ENCODE results near the gene EPN2.

The EPN2 gene

GRCh38 chr17:19357351-19357750 lies 120.2 kb downstream of the EPN2 start:
- Mint-ChIP-seq H3K27me3 (peaks cover 20% of the 10 kb centered on the region), H3K36me3 (ENCODE audit: low read depth) (no peaks in the 10 kb centered on the region), H3K9me3 (no peaks in the 10 kb centered on the region), H3K27ac (no peak overlapping the region), H3K4me3 (no peak overlapping the region), H3K4me1 (ENCODE audit: low read depth) (no peaks in the 10 kb centered on the region)

- Mint-ChIP-seq H3K27me3 (peaks cover 20% of the 10 kb centered on the region), H3K4me3 (no peak overlapping the region), H3K9me3 (no peaks in the 10 kb centered on the region), H3K27ac (no peak overlapping the region), H3K36me3 (ENCODE audit: low read depth) (no peaks in the 10 kb centered on the region), H3K4me1 (ENCODE audit: low read depth) (peaks cover under 1% of the 10 kb centered on the region)
Observed at GRCh38 chr17:19357761-19358160, 120.6 kb downstream of the EPN2 start.

GRCh38 chr17:19359151-19359550 lies 122.0 kb downstream of the EPN2 start:
- Mint-ChIP-seq H3K27ac (no peak overlapping the region), H3K4me1 (ENCODE audit: low read depth) (peaks cover 4% of the 10 kb centered on the region), H3K36me3 (ENCODE audit: low read depth) (no peaks in the 10 kb centered on the region), H3K9me3 (no peaks in the 10 kb centered on the region), H3K4me3 (no peak overlapping the region), H3K27me3 (peaks cover 19% of the 10 kb centered on the region)

- no peak overlapping the region for H3K27ac Mint-ChIP-seq
- no peaks in the 10 kb centered on the region for H3K36me3 Mint-ChIP-seq (ENCODE audit: low read depth)
- peaks cover 4% of the 10 kb centered on the region for H3K4me1 Mint-ChIP-seq (ENCODE audit: low read depth)
- H3K9me3 Mint-ChIP-seq: no peaks in the 10 kb centered on the region
- H3K4me3 Mint-ChIP-seq: no peak overlapping the region
- H3K27me3 Mint-ChIP-seq: peaks cover 15% of the 10 kb centered on the region
Observed at GRCh38 chr17:19359856-19360255, 122.7 kb downstream of the EPN2 start.

GRCh38 chr17:19360772-19361171 lies 123.6 kb downstream of the EPN2 start:
- H3K27ac Mint-ChIP-seq: no peak overlapping the region
- peaks cover 12% of the 10 kb centered on the region for H3K27me3 Mint-ChIP-seq
- H3K4me3 Mint-ChIP-seq: no peak overlapping the region
- peaks cover 4% of the 10 kb centered on the region for H3K4me1 Mint-ChIP-seq (ENCODE audit: low read depth)
- H3K9me3 Mint-ChIP-seq: no peaks in the 10 kb centered on the region
- no peaks in the 10 kb centered on the region for H3K36me3 Mint-ChIP-seq (ENCODE audit: low read depth)

- peaks cover 10% of the 10 kb centered on the region for H3K27me3 Mint-ChIP-seq
- H3K9me3 Mint-ChIP-seq: no peaks in the 10 kb centered on the region
- H3K27ac Mint-ChIP-seq: no peak overlapping the region
- no peaks in the 10 kb centered on the region for H3K36me3 Mint-ChIP-seq (ENCODE audit: low read depth)
- H3K4me3 Mint-ChIP-seq: peak overlapping the region; percentile 38
- H3K4me1 Mint-ChIP-seq (ENCODE audit: low read depth): peaks cover 4% of the 10 kb centered on the region
Observed at GRCh38 chr17:19361326-19361725, 124.2 kb downstream of the EPN2 start.

- peak overlapping the region; percentile 76 for H3K4me3 Mint-ChIP-seq
- H3K4me1 Mint-ChIP-seq (ENCODE audit: low read depth): peaks cover 4% of the 10 kb centered on the region
- H3K27ac Mint-ChIP-seq: peak overlapping the region; percentile 66
- H3K36me3 Mint-ChIP-seq (ENCODE audit: low read depth): no peaks in the 10 kb centered on the region
- no peaks in the 10 kb centered on the region for H3K9me3 Mint-ChIP-seq
- peaks cover 10% of the 10 kb centered on the region for H3K27me3 Mint-ChIP-seq
Observed at GRCh38 chr17:19361944-19362276, 124.7 kb downstream of the EPN2 start.

- H3K27me3 Mint-ChIP-seq: peaks cover 10% of the 10 kb centered on the region
- H3K9me3 Mint-ChIP-seq: no peaks in the 10 kb centered on the region
- H3K36me3 Mint-ChIP-seq (ENCODE audit: low read depth): no peaks in the 10 kb centered on the region
- peak within 1 kb of the TSS; percentile 69 for H3K27ac Mint-ChIP-seq
- H3K4me3 Mint-ChIP-seq: peak within 1 kb of the TSS; percentile 87
- peaks cover 4% of the 10 kb centered on the region for H3K4me1 Mint-ChIP-seq (ENCODE audit: low read depth)
Observed at GRCh38 chr17:19362277-19363113, 125.3 kb downstream of the EPN2 start, which contains the start of gene B9D1. Gene B9D1 (minus strand): TSS chr17:19362723. CDS start chr17:19362569, 154 bp downstream.

- Mint-ChIP-seq H3K27ac (no peak overlapping the region), H3K27me3 (peaks cover 10% of the 10 kb centered on the region), H3K36me3 (ENCODE audit: low read depth) (no peaks in the 10 kb centered on the region), H3K9me3 (no peaks in the 10 kb centered on the region), H3K4me1 (ENCODE audit: low read depth) (peaks cover 4% of the 10 kb centered on the region), H3K4me3 (peak overlapping the region; percentile 87)
Observed at GRCh38 chr17:19363114-19363438, 125.9 kb downstream of the EPN2 start.

GRCh38 chr17:19363460-19364035 lies 126.4 kb downstream of the EPN2 start:
- Mint-ChIP-seq H3K9me3 (no peaks in the 10 kb centered on the region), H3K27ac (no peak overlapping the region), H3K27me3 (peaks cover 10% of the 10 kb centered on the region), H3K36me3 (ENCODE audit: low read depth) (no peaks in the 10 kb centered on the region), H3K4me3 (no peak overlapping the region), H3K4me1 (ENCODE audit: low read depth) (peaks cover 4% of the 10 kb centered on the region)

- H3K4me3 Mint-ChIP-seq: no peak overlapping the region
- no peaks in the 10 kb centered on the region for H3K36me3 Mint-ChIP-seq (ENCODE audit: low read depth)
- peaks cover 15% of the 10 kb centered on the region for H3K4me1 Mint-ChIP-seq (ENCODE audit: low read depth)
- H3K27ac Mint-ChIP-seq: no peak overlapping the region
- H3K27me3 Mint-ChIP-seq: peaks cover 10% of the 10 kb centered on the region
- no peaks in the 10 kb centered on the region for H3K9me3 Mint-ChIP-seq
Observed at GRCh38 chr17:19364699-19365498, 127.7 kb downstream of the EPN2 start.

GRCh38 chr17:19365499-19365817 lies 128.3 kb downstream of the EPN2 start:
- H3K27ac Mint-ChIP-seq: no peak overlapping the region
- H3K4me3 Mint-ChIP-seq: no peak overlapping the region
- no peaks in the 10 kb centered on the region for H3K36me3 Mint-ChIP-seq (ENCODE audit: low read depth)
- peaks cover 21% of the 10 kb centered on the region for H3K4me1 Mint-ChIP-seq (ENCODE audit: low read depth)
- peaks cover 10% of the 10 kb centered on the region for H3K27me3 Mint-ChIP-seq
- H3K9me3 Mint-ChIP-seq: no peaks in the 10 kb centered on the region

- H3K36me3 Mint-ChIP-seq (ENCODE audit: low read depth): no peaks in the 10 kb centered on the region
Observed at GRCh38 chr17:19365833-19366636, 128.9 kb downstream of the EPN2 start.

GRCh38 chr17:19366637-19366972 lies 129.4 kb downstream of the EPN2 start:
- H3K27ac Mint-ChIP-seq: no peak overlapping the region
- H3K27me3 Mint-ChIP-seq: peaks cover 4% of the 10 kb centered on the region
- no peak overlapping the region for H3K4me3 Mint-ChIP-seq
- no peaks in the 10 kb centered on the region for H3K9me3 Mint-ChIP-seq
- H3K36me3 Mint-ChIP-seq (ENCODE audit: low read depth): no peaks in the 10 kb centered on the region
- H3K4me1 Mint-ChIP-seq (ENCODE audit: low read depth): peaks cover 32% of the 10 kb centered on the region

More at GRCh38 chr17:19365833-19366636, 128.9 kb downstream of the EPN2 start:
- peaks cover 26% of the 10 kb centered on the region for H3K4me1 Mint-ChIP-seq (ENCODE audit: low read depth)
- H3K9me3 Mint-ChIP-seq: no peaks in the 10 kb centered on the region
- H3K4me3 Mint-ChIP-seq: no peak overlapping the region
- H3K27me3 Mint-ChIP-seq: peaks cover 8% of the 10 kb centered on the region
- no peak overlapping the region for H3K27ac Mint-ChIP-seq

GRCh38 chr17:19368229-19368628 lies 131.1 kb downstream of the EPN2 start:
- H3K9me3 Mint-ChIP-seq: no peaks in the 10 kb centered on the region
- H3K27me3 Mint-ChIP-seq: peaks cover 4% of the 10 kb centered on the region
- peaks cover 37% of the 10 kb centered on the region for H3K4me1 Mint-ChIP-seq (ENCODE audit: low read depth)
- H3K4me3 Mint-ChIP-seq: no peak overlapping the region
- no peak overlapping the region for H3K27ac Mint-ChIP-seq
- H3K36me3 Mint-ChIP-seq (ENCODE audit: low read depth): no peaks in the 10 kb centered on the region
